Measurements from ENCODE around the gene CPSF7.
"Not testable (repeated sequence)": the region's sequence is repeated elsewhere in the genome, so short reads cannot be mapped to it uniquely, and the experiment has no call there.

CPSF7 gene, protein sequence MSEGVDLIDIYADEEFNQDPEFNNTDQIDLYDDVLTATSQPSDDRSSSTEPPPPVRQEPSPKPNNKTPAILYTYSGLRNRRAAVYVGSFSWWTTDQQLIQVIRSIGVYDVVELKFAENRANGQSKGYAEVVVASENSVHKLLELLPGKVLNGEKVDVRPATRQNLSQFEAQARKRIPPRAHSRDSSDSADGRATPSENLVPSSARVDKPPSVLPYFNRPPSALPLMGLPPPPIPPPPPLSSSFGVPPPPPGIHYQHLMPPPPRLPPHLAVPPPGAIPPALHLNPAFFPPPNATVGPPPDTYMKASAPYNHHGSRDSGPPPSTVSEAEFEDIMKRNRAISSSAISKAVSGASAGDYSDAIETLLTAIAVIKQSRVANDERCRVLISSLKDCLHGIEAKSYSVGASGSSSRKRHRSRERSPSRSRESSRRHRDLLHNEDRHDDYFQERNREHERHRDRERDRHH

DNA sequence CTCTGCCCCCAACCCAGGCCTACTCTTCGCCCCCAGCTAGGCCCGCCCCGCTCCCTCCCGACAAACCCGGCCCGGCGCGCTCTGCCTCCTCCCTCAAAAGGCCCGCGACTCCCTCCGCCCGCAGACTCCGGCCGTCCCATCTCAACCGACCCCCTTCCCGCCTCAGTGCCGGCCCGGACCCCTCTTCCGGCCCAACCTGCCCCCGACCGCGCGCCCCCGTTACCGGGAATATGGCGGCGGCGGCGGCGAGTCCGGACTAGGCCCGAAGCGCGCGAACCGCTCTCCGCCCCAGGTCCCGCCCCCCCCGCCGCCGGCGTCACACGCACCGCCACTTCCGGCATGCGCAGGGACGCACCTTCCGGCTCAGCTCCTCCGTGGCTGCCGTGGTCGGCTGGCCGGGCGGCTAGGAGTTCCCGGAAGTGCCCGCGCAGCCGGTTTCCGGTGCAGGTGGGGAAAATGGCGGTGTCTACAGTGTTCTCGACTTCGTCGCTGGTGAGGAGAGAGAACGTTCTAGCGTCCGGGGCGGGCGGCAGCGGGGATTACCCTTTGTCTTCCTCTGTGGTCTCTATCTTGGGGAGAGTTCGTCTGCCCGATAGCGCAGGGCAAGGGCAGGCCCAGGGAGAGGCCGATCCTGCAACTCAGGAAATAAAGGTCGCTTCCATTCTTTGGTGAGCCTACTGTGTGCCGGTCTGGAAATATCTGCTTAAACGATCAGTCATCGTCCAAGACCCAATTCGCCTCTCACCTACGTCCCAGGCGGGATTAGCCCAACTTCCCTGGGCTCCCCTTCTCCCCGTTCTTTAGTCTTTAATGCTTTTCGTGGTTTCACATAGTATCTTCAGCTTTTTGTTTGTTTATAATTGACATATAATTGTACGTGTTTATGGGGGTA, at the start of gene CPSF7, which contains the start of gene SDHAF2:
CPSF7 (minus strand) TSS at position 285 of the 892 bp plus-strand sequence. CDS start 740 bp downstream, outside the sequence.
SDHAF2 (plus strand) TSS at position 434 of the 892 bp plus-strand sequence; CDS start at position 457, 23 bp downstream.
- peak; percentile 91 for DNase-seq

DNA sequence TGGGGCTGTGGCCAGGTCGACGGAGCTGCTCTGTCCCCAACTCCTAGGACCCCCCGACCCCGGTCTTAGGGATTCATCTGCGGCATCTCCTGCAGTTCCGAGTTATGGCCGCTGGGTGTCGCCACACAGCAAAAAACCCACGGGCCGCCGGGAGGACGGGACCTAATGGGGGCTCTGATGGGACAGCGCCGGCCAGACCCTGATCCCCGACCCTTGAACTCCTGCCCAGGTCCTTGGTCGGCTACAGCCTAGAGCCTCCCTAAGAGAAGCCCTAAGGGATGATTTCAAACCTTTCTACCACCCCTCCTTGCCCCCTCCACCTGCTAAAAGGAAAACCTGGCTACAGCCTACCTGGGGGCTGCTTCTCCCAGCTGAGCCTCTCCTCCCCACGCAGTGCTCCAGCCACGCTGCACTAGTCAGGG, 48.0 kb upstream of the CPSF7 start:
- no peak for DNase-seq

DNA sequence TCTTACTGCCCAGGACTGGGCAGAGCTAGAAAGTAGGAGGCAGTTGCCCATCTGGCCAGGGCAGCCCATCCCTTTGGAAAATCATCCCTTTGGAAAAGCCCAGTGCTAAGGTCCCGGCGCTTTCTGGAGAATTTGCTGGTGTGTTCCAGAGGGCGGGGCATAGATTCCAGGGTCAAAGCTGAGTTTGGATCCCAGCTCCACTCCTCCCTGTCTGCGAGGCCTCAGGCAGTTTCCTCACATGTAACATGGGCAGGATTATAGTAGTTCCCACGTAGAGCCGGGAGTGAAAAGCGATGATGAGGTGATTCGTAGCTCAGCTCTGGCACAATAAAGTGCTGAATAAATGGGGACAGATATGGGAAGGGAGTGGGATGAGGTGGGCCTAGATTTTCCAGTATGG, 47.4 kb upstream of the CPSF7 start:
- no peak for DNase-seq

DNA sequence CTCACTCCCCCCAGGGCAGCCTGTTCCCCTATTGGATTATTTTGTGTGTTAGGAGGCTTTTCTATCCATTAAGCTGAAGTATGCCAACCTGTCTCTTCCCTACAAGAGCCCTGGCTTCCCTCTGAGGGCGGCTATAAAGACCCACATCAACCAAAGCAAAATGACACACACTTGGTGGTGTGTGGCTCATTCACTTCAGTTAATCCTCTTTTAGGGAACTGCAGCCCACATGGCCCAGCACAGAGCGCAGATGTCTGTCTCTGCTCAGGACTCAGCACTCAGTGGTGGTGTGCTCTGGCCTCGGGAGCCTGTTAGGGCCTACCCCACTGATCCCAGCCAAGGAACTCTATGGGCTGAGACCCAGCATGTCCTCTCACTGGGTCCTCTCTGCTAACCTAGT, 46.6 kb upstream of the CPSF7 start:
- no peak for DNase-seq

DNA sequence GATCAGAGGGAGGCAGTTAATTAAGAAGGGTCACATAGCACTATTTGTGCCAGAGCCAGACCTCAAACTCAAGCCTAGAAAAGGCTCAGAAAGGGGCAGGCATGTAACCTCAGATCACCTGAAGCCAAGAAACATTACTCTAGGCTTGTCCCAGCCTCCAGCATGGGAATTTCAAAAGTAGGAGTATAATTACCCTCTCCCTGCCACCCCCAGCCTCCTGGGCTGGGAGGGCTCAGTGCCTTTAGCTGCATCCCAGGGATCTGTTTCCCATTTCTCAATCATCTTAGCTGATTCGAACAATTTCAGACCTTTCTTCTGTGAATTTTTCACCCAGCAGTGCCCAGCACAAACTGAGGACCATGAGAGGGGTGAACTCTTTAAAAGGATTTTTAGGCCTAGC, 45.7 kb upstream of the CPSF7 start:
- no peak for DNase-seq

DNA sequence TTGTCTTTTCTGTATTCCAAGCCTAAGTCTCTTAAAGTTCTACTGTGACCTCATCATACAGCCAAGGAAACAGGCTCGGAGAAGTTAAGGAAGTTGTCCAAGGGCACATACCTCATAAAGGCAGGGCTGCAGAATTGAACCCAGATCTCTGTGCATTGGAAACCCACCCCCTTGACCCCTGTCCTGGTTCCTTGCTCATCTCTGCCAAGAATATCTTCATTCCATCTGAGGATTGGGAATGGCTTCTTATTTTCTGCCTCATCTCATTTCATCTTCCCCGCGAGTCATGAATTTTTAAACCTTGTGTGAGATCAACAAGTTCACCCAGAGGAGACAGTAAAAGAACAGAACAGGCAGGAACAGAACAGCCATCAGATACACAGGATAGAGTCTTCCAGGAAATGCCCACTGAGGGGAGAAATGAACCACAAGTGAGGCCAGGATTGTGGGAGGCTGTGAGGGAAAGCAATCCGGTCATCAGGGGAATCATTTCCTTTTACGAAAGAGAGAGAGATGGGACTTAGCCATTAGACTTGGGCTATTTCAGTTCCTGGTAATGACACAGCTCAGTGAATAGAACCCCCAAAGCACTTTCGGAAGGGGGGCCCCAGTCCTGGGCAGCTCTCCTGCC, 44.4 kb upstream of the CPSF7 start:
- DNase-seq = no peak

DNA sequence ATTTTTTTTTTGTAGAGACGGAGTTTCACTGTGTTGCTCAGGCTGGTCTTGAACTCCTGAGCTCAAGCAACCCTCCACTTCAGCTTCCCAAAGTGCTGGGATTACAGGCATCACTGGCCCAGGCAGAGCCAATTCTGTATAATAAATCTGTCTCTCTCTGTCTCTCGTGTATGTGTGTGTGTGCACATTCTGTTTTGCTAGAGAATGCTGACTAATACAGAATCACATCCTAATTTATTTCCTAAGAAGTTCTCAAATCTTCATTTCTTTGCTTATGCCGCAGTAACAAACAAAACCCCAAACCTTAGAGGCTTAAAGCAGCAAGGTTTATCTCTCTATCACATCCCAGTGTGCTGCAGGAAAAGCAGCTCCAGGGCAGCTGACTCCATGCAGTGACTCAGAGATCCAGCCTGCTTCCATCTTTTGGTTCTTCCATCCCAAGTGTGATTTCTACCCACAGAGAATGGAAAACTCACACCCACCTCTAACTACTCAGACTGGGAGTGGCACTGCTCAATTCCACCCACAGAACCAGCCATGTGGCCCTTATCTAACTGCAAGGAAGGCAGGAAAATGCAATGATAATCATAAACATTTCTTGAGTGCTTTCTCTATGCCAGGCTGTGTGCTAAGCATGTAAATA, 43.7 kb upstream of the CPSF7 start:
- DNase-seq = no peak

DNA sequence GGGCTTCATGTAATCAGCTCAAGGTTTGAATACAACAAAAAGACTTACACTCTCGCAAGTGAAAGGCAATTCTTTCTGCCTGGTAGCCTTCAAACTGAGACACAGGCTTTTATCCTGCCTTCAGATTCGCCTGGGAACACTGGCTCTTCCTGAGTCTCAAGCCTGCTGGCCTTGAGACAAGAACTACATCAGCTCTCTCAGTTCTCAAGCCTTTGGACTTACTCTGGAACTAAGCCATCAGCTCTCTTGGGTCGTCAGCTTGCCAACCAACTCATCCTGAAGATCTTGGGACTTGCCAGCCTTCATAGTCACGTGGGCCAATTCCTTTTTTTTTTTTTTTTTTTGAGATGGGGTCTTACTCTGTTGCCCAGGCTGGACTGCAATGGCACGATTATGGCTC, 43.1 kb upstream of the CPSF7 start:
- no peak for DNase-seq

DNA sequence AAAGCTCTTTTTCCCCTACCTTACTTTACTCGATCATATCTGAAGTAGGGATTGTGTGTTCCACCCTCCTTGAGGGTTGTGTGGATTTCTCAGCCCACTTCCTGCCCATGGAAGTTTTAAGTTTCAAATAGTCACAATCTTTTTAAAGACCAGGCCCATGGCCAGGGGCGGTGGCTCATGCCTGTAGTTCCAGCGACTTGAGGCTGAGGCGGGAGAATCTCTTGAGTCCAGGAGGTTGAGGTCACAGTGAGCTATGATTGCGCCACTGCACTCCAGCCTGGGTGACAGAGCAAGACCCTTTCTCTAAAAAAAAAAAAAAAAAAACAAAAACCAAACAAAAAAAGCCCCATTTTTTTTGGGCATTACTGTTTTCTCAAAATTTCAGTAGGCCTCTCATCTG, 42.5 kb upstream of the CPSF7 start:
- no peak for DNase-seq

DNA sequence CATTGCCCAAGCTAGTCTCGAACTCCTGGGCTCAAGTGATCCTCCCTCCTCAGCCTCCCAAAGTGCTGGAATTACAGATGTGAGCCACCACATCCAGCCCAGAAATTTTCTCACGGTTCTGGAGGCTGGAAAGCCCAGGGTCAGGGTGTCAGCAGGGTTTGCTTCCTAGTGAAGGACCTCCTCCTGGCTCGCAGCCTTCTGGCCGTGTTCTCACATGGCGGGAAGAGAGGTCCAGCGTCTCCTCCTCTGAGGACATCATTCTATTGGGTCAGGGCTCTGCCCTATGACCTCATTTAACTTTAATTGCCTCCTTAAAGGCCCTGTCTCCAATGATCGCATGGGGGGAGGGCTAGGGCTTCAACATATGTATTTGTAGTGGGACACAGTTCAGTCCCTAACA, 38.2 kb upstream of the CPSF7 start:
- no peak for DNase-seq

DNA sequence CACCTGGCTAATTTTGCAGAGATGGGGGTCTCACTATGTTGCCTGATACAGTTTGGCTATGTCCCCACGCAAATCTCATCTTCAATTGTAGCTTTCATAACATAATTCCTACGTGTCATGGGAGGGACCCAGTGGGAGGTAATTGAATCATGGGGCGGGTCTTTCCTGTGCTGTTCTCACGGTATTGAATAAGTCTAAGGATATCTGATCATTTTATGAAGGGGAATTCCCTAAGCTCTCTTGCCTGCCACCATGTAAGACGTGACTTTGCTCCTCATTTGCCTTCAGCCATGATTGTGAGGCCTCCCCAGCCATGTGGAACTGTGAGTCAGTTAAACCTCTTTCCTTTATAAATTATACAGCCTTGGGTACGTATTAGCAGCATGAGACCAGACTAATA, 37.8 kb upstream of the CPSF7 start:
- not testable (repeated sequence) for DNase-seq

DNA sequence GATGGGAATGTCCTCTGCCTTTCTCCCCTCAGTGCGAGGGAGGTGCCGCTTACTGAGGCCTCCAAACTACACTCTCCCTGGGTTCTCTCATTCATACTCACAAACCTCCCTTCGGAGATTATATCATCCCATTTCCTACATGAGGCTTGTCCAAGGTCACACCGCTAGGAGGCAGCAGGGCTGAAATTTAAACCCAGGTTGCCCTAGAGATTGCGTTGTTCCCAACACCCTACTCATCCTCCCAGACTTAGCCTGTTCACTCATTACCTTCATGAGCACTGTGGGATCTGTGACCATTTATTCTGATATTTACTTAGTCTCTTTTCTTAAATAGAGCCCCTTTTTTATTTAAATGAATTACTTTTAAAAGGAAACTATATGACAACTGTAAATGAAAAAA, 31.2 kb upstream of the CPSF7 start:
- DNase-seq = no peak

DNA sequence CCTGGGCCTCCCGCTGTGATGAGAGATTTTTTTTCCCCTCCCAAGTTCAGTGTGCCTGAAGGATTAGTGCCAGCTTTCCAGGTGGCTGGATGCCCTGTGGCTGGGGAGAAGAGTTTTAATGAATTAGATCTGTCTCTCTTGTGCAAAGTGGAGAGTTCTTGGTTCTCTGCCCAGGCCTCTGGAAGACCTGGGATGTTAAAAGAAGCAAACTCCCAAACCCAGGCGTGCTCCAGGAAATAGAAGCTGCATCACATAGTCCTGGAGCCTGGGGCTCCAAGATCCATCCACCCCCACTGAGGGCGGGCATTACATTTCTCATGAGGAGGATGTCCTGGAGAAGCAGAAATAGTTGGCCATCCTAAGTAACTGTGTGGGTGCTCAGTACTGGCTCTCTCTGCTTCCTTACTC, 30.7 kb upstream of the CPSF7 start:
- DNase-seq = peak; percentile 55

DNA sequence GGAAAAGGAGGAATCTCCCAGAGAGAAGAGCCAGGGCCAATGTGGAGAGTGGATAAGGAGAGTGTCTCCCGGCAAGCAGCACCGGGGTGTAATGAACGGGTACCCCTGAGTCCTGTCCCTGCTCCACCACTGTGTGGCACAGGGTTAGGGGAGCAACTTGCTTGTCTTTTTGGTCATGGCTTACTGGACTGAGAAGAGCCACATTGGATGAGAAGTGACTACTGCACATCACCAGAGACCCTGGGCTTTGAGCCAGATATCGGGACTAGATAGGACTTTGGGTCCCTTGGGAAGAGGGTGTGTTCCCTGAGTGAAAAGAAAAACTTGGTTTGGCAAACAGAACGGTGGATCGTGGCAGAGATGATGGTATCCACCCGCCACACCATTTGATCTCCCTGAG, 24.7 kb upstream of the CPSF7 start:
- no peak for DNase-seq

DNA sequence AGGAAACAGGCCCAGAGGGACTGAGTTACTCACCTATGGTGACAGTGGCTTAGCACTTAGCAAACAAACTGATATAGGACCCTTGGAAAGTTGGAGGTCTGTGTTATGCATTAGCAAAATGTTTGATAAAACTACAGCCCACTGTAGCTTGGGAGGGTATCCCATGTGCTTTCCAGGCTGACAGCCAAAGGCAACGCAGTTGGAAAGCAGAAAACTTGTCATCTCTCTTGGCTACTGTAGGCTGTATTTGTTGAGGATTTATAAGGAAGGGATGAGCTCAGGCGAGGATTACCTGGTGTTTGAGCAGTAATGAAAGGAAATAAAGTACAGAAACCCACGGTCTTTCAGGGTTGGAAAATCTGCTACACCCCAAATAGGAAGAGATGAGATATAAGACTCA, 23.9 kb upstream of the CPSF7 start:
- DNase-seq = no peak

DNA sequence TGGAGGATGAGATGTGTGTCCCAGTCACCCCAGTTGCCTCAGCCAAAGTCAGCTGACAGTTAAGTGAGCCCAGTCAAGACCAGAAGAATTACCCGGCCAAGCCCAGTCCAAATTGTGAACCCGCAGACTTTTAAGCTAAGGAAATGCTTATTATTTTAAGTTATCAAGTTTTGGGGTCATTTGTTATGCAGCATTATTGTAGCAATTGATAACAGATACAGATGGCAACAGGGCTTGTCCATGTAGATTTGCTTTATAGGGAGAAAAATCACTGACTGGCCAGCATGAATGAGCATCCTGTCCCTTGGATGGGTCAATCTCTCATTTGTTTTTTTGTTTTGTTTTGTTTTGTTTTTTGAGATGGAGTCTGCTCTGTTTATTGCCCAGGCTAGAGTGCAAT, 23.1 kb upstream of the CPSF7 start:
- DNase-seq = no peak

DNA sequence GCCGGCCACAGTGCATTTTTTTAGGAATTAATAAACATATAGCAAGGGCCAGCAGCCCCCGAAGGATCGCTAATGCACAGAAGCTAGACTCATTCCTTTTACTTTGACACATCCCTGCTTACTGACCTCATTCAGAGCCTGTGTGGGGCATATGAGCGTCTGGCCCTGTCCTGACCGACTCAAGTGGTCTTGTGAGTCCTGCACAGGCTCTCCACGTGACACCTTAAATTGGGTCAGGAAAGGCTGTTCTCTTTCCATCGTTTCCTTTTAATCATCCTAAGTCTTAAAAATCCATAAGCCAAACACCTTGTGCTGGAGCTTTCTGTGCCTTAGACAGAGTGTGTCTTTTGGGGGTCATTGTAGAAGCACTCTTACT, 18.8 kb upstream of the CPSF7 start:
- no peak for DNase-seq

DNA sequence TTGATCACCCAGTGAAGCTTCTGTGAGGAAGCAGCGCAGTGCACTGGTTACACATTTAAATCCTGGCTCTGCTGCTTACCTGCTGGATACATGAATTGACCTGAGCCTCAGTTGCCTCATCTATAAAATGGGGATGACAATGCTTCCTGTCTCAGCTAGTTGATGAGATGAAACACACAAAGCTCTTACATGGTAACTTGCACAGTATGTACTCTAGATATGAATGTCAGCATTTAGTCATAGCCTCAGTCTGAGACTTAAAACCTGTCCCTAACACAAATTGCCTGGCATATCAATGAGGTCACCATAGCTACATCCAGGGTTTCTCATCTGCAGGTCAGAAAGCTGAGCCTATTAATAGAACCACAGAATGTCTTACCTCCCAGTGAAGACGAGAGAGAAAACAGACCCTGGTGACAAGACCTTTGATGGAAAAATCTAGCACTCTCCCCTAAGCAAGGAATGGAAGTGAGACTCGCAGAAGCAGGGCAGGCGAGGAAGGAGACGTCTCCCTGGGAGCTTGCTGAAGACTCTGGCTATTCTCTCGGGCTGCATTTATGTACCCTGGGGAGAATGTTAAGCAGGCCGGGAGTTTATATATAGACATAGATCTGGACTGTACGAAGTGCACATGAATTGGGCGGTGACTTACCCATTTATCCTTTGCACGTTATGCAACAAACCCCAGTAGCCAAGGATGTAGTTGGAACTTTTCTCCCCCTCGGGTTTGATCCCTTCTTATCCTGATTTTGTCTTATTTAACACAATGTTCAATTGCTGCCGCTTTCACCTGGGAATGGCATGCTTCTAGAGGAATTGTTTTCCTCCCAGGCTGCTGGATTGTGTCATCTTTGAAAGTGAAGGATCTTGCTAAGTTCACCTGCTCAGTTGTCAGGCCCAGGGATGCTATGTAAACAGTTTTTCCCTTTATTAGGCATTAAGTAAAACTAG, 18.1 kb upstream of the CPSF7 start:
- no peak for DNase-seq

DNA sequence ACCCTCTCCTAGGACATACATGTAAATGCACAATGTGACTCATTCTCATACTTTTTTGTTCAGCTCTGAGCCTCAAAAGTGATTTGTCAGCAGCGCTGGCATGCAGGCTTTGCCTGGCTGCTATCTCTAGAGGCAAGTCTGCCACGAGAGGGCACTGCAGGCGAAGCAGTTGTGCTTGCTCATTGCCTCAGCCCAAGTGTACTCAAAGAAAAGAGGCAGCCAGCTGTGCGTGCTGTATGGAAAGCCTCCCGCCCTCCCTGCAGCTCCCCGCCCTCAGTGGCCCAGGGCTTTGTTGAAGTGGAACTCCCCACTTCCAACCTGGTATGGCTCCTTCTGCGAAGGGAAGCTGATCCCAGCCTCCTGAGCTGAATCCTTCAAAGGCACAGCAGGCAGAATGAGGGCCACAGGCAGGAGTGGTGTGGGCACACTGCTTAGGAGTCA, 16.5 kb upstream of the CPSF7 start:
- peak; percentile 85 for DNase-seq

DNA sequence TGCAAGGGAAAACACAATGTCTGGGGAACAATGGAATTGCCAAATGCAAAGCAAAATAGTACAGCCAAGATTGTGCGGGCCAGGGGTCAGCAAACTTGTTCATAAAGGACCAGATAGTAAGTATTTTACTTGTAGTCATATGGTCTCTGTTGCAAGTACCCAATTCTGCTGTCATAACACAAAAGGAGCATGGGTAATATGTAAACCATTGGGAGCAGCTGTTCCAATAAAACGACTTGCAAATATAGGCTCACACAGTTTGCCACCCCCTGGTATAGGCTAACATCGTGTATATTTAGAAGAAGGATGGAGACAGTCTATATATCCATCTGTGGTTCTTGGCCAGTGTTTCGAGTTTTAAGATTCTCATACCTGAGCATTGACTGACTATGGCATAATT, 15.7 kb upstream of the CPSF7 start:
- DNase-seq = no peak

DNA sequence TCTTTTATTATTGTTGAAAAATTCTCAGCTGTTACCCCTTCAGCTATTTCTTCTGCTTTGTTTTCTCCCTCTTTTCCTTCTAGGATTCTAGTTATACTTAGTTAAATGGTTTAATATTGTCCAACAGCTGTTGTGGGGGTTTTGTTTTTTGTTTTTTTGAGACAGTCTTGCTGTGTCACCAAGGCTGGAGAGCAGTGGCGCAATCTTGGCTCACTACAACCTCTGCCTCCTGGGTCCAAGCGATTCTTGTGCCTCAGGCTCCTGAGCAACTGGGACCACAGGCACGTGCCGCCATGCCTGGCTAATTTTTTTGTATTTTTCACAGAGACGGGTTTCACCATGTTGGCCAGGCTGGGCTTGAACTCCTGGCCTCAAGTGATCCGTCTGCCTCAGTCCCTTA, 12.8 kb upstream of the CPSF7 start:
- no peak for DNase-seq

DNA sequence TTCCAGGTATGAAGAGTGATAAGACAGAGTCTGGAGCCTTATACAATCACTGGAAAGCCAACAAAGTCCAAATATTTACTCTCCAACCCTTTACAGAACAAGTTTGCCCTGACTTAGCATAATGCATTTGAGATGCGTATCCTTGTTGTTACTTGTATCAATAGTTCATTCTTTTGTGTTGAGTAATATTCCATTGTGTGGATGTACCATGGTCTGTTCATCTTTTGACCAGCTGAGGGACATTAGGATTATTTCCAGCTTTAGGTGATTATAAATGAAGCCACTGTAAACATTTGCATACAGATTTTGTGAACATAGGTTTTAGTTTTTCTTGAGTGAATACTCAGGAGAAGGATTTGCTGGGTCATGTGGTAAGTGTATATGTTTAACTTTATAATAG, 9.8 kb upstream of the CPSF7 start:
- no peak for DNase-seq

All from NCI-H2107 (cell line).